SH-SY5Y (cell line): ENCODE measurements around the gene TCF4.

Experiments
- GATA2 ChIP-seq: IDR thresholded peaks from 2 replicates; pipeline ENCODE4 v1.6.1; 2011; ENCODE audit warnings: mild to moderate bottlenecking, low read depth, low read length
- GATA3 ChIP-seq: IDR thresholded peaks from 2 replicates; pipeline ENCODE4 v1.6.1; 2011; ENCODE audit warnings: low read depth, mild to moderate bottlenecking, low read length, moderate library complexity

- TF ChIP-seq GATA3 (no peak), GATA2 (no peak)
These were observed 187.9 kb downstream of the TCF4 start for GRCh38 chr18:55400081-55400480.
